GM18520 (cell line): ENCODE measurements around the gene ALDH4A1.

Experiments used
- ATAC-seq: cut with Tn5 transposase; IDR thresholded peaks from one replicate; pipeline ENCODE4 v1.9.1; 2021; ENCODE audit not compliant: unreplicated experiment

Gene ALDH4A1

GRCh38 chr1:18939398-18940302, 37.3 kb upstream of the ALDH4A1 start:
- ATAC-seq, result no peak

DNA sequence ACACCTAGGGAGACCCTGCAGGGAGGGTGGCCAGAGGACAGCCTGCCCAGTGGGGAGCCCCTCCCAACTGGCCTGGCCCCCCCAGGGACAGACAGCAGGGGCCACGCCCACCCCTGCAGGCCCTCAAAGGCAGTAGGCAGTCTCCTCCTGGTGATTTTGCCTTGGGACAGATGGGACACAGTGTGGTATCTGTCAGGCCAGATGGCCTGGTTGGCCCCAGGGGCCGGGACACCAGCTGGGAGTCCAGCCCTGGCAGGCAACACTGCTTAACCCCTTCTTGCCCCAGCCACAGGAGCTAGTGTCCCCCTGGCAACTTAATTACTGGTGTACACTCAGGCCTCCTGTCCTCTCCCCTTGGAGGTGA, 36.3 kb upstream of the ALDH4A1 start:
- no peak for ATAC-seq

DNA sequence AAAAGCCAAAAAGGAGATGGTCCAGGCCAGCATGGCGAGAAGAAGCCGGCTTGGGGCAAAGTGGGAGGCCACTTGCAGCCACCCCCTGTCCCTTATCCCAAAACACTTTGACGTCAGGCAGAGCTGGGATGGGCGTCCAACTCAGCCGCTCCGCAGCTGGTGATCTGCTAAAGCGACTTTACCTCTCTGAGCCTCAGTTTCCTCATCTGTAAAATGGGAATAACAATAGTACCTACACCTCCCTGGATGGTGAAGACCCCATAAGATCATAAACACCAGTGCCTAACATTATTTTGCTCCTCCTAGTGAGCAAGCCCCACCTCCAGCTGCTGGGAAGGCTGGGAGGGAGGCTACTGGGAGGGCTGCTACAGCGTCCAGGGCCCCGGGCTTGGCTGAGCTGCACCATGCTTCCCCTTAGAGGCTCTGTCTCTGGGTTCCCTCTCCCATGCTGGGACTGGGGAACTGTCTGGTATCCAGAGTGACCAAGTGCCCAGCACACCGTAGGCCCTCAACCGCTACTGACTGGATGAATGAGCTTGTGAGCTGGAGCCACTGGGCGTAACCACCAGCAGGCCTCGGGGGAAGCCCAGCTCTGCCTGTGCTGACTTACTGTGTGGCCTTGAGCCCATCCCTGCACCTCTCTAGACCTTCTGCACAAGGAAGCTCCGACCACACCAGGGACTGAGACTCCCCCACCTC, 35.8 kb upstream of the ALDH4A1 start:
- no peak for ATAC-seq

GRCh38 chr1:18937539-18937938, 35.2 kb upstream of the ALDH4A1 start:
- ATAC-seq, result no peak

GRCh38 chr1:18936814-18937481, 34.6 kb upstream of the ALDH4A1 start:
- no peak for ATAC-seq

GRCh38 chr1:18936471-18936813, 34.1 kb upstream of the ALDH4A1 start:
- ATAC-seq, result no peak

GRCh38 chr1:18934205-18935000, 32.0 kb upstream of the ALDH4A1 start:
- no peak for ATAC-seq

DNA sequence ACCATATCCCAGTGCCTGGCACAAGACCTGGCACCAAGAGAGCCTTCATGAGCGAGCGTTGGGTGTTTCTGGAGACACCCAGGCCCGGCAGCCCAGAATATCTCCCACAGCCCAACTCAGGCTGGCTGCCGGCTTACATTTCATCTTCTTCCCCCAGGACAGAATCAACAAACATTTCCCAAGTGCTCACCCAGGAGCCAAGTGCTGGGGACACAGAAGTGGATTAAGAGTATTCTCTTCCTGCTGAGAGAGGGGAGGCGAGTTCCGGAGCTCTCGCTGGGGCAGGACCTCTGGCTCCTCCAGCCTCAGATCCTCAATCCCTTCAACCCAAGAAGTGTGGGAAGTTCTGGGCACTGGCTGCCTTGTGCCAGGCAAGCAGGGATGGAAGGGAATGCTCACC, 30.5 kb upstream of the ALDH4A1 start:
- ATAC-seq, result no peak

GRCh38 chr1:18932387-18932786, 30.0 kb upstream of the ALDH4A1 start:
- ATAC-seq, result no peak

- ATAC-seq, result no peak
Measured at GRCh38 chr1:18931730-18932129, 29.4 kb upstream of the ALDH4A1 start.

GRCh38 chr1:18929686-18930085, 27.3 kb upstream of the ALDH4A1 start:
- ATAC-seq, result no peak

DNA sequence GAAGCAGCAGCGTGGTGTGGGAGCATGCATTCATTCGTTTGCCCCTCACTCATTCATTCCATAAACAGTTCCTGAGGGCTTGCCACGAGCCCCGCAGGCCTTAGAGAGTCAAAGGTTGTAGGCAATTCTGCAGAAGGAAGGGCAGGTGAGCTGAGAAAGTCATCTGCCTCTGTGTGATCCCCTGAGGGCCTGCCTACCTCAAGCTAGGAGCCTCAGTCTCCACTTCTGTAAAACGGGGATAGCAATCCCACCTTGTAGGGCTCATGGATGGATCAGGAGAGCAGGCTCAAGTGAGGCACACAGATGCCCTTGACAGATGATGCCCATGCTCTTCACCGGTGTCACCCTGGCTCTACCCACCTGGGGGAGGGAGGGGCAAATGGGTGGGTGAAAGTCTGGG, 26.6 kb upstream of the ALDH4A1 start:
- no peak for ATAC-seq

- ATAC-seq, result no peak
Measured at GRCh38 chr1:18928406-18928805, 26.1 kb upstream of the ALDH4A1 start.

GRCh38 chr1:18927654-18928272, 25.4 kb upstream of the ALDH4A1 start:
- ATAC-seq, result no peak

DNA sequence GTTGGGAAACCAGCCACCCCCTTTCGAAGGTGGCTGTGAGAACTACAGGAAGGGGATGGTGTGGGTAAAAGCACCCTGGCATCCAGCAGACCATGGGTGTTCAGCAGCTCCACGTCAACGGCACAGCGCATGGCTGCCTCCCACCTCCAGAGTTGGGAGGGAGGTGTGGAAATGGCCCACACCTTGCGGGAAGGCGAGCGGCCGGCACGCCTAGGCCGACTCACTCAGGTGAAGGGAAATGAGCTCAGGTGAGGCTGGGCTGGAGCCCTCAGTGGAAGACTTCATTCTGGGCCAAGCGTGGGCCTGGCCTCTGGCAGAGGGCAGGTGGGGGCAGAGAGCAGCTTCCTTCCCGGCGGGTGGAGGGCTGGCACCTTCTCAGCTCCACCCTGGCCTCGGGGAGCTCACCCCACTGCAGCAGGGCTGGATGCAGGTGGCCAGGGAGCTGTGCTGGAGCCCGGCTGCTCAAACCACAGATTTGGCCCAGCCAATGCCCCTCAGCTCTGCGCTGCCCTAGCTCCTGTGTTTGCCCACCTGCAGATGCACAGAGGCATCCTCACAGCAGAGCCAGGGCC, 24.8 kb upstream of the ALDH4A1 start:
- ATAC-seq, result peak; percentile 8

GRCh38 chr1:18926315-18927081, 24.1 kb upstream of the ALDH4A1 start:
- ATAC-seq, result peak; percentile 45

- no peak for ATAC-seq
Measured at GRCh38 chr1:18925279-18925678, 22.9 kb upstream of the ALDH4A1 start.

- ATAC-seq, result no peak
Measured at GRCh38 chr1:18924221-18924691, 21.9 kb upstream of the ALDH4A1 start.

GRCh38 chr1:18923756-18924211, 21.4 kb upstream of the ALDH4A1 start:
- ATAC-seq, result no peak
